NCI-H1105 treated with DMSO at 0.1 percent for 48 hours (cell line): ENCODE results near the gene SLC24A5.

Experiments used
- DNase-seq: peaks from one replicate; lab custom pipeline; 2025; lab: John Stamatoyannopoulos, UW

Gene SLC24A5

DNA sequence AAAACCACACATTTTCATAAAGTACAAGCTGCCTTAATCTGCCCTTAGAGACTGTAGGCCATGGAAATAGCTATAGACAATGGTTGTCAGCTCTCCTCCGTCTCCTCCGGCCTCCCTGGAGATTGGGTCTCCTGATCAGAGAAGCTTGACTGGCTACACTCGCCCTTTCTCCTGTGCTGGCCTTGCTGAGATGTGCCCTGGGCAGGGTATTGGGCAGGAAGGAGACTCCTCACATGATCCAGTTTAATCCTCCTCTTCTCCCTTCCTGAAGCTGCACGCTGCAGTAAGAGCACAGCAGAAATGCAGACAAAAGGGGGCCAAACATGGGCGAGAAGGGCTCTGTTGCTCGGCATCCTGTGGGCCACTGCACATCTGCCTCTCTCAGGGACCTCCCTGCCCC lies at the start of gene SLC24A5:
SLC24A5 (plus strand) TSS at position 246 of the 400 bp plus-strand sequence; CDS start at position 301, 55 bp downstream.
- DNase-seq, result no peak

DNA sequence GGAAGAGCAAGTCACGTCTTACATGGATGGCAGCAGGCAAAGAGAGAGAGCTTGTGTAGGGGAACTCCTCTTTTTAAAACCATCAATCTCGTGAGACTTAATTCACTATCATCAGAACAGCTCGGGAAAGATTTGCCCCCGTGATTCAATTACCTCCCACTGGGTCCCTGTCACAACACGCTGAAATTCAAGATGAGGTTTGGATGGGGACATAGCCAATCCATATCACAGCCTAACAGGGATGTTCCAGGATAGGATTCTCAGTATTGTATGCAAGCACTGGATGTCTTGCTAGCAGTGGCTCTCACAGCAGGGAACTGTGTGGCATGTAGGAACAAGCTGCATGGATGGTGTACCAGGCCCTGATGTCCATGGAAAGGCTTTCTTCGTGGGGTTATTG lies 47.8 kb upstream of the SLC24A5 start:
- DNase-seq, result no peak

DNA sequence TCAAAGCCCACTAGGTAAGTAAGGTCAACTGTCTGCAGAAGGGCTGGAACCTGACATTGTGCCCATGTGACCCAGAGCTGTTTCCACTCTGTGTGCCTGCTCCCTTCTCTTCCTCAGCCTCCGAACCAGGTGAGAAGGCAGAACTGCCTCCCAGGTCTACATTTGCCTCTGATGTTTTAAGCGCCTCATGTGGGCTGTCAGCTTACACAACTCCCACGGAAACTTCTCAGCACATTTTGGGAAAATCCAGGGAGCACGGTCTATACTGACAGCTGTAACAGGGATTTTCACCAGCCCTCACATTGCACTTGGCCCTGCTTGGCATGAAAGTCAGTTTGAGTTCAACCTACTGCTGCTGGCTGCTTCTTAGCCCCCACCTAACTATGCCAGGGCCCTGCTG lies 46.9 kb upstream of the SLC24A5 start:
- DNase-seq, result no peak

DNA sequence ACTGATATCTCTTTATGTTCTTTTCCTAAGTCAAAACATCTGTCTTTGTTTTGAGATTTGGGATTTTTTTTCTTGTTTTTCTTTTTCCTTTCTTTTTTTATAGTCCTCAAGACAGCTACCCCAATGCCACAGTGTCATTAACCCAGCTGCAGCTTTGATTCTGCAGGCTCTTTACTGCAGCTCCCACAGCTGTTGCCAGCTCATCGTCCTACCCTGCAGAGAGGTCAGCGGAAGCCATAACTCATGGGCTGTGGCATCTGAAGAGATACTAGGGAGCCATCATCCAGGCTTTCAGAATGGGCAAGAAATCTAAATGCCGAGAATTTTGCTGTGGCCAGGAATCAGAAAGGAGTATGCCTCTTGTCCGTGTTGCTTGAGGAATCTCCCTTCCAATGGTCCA lies 44.3 kb upstream of the SLC24A5 start:
- no peak for DNase-seq

DNA sequence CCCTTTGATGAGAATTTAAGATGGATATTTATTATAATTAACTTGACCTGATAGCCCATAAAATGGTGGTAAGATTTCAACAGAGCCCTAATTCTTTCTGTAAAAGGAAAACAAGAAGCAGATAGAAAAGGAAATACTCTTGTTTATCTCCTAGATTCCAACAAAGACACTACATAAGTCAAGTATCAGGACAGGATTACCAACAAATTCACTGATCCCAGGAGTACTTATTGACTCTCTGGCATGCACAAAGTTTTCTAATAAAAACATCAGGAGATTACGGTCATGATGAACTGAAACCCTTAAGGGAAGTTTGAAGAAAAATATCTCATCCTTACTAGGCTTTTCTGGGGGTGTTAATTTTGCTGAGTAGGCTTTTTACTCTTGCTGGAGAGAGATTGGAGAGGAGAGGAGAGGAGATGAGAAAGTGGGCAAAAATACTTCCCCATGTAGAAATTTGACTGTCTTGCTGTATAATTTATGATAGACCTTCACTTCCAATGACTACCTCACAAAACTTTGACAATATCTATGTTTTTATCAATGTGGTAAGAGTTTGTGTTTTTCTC lies 43.1 kb upstream of the SLC24A5 start:
- no peak for DNase-seq

DNA sequence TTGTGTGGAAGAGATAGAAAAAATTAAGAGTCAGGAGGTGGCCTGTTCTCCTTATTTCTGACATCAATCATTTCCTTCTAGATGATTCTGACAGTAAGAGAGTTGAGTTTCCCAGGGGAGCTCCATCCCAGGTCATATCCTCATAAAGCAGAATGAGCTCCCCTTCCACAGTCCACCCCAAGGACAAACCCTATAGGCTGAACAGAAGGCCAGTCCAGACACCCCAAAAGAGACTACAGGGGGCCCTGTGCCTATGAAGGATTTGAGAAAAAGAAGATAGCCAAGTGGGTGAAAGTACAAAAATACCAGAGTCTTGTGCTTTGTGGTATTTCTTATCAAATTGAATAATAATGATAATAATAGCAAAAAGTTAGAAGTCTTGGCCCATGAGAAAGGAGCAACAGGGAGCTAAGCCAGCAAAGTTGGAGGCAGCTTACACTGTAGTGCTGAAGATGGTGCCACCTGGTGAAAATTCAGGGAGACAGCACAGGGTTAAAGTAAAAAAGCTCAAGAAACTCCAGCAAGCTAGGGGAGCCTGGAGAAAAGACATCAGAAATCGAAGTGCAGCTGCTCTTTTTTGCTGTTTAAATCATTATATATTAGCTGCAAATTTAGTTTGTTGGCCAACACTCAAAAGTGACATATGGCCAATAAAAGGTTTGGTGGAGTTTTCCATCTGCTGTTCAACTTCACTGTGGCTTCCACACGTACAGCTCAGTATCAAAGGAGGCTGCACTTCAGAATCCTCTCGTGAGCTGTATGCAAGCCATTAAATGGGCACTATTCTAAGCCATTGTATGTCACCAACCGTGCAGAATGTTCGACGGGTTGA lies 35.8 kb upstream of the SLC24A5 start:
- DNase-seq, result peak; percentile 41

DNA sequence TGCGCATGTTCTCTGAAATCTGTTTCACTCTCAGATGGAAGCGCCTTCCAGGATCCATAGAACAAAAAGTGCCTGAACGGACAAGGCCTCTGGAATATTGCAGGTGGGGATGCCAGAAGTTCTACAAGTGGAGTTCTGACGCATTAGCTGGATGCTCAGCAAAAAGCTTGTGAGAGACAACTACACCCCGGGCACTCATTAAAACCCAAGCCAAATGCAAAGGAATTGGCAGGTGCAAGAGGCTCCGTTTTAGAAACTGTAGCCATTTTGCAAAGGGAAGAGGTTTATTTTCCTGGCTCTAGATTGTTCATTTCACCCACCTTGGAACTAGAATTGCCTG lies 35.2 kb upstream of the SLC24A5 start:
- DNase-seq, result no peak

DNA sequence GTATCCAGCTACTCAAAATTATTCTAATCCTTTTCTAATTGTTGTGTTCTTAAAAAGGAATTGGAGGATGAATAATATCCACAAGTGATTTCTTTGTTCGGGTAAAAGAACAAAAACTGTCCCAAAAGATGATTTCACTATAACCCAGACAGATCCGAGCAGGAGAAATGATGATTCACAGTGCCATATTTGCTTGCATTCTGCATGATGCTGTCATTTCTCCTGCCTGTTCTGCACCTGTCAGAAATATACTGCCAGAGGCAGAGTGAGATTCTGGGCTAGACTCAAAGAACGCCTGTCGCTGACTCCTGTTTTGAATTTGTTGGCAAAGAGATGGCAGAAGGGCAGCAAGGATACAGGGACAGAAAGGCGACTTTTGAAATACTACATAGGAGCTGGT lies 34.7 kb upstream of the SLC24A5 start:
- DNase-seq, result no peak

DNA sequence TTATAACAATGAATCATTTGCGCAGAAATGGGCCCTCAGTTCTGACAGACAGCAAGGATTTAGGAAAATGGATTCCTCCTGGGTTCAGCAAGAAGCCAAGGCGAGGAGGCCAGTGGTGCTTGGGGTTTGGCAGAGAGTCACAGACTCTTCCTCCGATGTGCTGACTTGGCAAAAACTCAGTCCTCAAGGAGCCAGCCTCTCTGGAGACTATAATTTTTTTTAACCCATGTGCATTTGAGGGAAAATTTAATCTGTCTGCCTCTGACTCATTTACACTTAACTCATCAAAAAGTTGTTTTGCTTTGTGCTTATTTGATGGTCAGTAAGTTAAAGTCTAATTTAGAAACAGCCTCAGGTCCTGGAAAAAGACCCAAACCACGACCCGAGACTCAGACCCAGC lies 34.2 kb upstream of the SLC24A5 start:
- DNase-seq, result no peak

DNA sequence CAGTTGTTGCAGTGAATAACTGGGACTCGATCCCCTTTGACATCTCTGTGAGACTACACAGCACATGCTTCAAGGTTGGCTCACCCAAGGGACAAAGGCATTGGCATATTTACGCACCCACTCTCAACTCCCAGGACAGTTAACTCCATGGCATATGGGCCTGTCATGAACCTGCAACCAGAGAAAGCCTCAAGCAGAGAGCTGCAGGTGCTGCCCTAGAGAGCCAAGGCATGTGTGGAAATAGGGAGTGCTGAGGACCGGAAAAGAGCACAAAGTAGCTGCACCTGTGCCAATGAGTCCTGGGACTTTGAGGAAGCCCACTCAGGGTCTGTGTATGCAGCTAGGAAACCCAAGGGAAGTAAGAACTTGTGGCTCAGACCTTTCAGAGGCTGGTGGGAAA lies 32.9 kb upstream of the SLC24A5 start:
- no peak for DNase-seq

DNA sequence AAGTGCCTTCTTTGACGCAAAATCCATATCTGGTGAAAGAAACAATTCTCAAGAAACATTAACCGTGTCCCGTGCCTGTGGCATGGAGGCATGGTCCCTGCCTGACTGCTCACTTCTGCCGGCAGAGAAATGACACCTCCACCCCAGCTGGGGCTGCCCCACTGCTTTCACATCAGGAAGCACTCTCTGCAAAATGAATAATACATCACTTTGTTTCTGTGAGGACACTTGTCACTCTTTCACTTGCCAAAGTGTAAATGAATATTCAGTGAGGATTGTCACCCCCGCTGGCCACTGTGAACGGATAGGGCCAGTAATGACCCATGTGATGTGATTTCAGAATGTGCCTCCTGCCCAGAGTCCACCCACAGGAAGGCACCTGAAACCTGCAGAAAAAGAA lies 31.1 kb upstream of the SLC24A5 start:
- no peak for DNase-seq

DNA sequence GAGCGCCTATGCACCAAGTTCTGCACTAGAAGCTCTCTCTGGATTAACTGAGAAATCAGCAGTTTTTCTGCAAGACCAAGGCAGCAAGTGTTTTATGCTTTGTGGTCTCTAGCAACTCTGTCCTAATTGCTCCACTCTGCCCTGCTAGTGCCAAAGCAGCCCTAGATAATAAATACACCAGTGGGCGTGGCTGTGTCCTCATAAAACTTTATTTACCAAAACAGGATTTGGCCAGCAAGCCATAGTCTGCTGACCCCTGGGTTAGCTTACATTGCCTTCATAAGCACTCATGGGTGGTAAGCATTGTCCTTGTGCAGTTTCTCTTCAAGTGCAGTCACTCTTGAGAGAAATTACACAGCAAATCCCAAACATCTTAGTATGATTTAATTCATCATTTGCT lies 30.7 kb upstream of the SLC24A5 start:
- no peak for DNase-seq

DNA sequence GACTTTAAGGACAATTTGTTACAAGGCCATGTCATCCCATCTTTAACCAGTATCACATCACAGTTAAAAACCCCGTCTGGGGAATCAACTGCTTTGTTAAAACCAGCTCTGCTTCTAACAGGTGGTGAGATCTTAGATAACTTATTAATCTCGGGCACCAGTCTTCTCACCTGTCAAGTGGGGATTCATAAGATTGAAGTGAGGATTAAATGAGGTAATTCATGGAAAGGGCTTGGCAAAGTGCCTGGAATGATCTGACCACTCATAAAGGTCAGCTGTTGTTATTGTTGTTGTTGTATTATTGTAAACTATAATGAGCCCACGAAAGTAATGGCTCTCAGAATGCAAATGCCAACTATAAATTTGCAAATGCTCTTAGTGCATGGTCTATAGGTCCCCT lies 30.1 kb upstream of the SLC24A5 start:
- peak; percentile 24 for DNase-seq

DNA sequence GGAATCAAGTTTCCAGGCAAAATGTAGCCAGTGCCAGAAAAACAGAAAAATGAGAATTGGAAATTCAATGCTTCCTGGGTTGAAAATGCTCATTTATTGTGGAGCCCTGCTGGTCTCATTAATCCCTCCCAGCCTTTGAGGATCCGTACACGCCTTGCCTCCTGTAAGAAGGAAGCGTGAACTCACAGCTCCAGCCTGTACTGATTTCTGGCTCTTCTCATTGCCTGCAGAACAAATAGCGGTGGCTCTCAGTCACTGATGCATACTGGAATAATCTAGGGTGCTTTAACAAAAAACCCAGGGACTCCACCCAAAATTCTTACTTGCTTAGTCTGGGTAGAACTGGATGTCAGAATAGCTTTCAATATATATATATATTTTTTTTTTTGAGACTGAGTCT lies 29.3 kb upstream of the SLC24A5 start:
- no peak for DNase-seq

DNA sequence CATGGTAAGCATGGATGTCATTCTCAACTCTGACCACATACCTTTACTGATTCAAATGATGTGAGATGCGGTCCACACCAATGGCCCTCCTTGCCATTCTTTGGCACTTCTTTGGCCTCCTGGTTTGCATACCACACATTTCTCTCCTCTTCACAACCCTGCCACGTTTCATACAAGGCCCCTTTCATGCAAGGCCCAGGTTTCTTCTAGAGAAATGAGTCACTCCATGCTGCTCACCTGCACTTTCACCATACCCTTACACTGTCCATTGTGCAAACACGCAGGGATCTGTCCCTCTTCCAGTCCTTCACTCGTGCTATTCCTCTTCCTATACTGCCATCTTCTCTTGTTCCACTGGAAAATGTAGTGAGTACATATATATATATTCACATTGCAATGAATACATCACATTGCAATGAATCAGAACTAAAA lies 24.4 kb upstream of the SLC24A5 start:
- no peak for DNase-seq

DNA sequence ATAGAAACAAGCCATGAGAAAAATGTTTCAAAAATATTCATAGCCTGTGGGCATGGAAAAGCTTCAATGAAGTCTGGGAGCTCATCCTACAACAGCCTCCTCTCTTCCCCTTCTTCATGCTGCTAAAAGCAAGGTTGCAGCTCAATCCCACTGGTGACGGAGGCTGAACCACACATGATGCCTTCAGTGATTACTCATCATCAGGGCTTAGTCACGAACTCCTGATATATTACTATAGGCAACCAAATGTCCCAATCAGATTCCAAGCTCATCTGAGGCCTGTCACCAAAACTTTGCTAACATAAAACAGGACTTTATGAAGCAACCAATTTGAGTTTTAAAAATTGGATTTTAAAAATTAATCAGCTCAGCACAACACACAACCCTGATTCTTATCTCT lies 24.0 kb upstream of the SLC24A5 start:
- DNase-seq, result no peak

DNA sequence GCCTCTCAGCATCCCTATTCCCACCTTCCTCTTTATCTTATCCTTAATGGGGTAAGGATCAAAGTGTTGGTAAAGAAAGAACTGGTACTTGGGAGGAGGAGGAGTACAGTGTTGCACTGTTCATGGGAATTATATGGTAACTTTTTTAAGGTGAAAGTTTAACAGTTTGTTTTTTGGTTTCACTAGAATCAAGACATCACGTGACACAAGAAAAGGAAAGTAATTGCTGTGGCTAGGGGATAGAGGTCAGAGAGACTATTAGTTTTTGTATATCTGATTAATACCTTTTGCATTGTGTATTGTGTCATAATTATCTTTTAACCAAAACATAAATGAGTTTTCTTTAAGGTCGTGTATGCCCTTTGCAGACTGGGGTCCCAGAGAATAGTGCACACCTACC lies 23.5 kb upstream of the SLC24A5 start:
- no peak for DNase-seq

DNA sequence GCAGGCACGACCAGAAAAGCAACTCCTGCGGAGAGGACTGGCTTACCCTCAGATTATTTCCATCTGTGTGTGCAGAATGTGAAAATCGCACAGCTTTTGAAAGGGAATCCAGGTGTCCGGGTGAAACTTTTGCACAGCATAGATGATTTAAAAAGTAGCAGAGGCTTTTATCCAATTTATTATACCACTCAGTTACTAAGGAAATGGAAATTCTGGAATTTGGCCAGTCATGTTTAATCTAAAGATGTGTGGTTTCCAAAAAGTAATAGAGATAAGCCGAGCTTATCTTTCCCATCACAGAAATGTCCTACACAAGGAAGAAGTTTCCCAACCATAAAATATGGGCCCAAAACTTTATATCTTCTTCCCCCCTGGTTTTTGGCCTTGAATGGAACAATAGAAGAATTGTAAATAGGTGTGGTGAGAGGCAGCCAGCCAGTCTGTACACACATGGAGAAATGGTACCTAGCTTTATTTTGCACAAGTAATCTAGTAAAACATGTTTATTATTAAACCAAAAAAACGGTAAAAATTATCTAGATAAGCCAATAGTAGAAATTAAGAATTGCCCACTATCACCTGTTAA lies 19.3 kb upstream of the SLC24A5 start:
- no peak for DNase-seq

DNA sequence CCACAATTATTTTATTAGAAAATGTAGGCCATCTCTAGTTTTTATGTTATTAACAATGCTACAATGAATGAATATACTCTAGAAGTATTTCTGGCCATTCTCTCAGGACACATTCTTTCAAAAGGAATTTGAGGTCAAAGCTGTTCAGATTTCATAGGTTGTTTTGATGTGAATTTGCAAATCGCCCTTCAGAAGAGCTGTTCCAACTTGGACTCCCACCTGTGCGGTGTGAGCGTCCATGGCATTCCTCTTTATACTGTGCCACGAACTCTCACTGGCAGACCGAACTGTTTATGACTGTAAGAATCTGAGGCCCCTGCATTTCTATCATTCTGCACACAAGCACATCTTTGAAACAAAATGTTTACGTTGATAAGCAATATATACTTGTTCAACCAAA lies 18.6 kb upstream of the SLC24A5 start:
- DNase-seq, result no peak

DNA sequence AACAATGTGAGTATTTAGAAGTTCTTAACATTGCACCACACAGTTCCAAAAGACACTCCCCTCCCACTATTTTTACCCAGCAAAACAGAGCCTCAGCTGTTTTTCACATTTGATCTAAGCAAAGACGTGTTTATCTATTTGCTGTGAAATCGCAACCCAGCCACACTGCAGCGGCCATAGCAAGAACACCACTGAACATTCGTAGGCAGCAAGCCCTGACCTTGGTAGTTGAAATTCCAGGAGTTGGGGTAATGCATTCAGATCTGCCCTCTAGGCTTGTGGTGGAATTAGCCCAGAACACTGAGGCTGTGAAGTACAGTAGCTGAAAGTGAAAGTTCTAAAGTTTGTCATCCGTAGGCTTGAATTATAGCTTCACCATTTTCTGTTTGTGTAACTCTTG lies 17.1 kb upstream of the SLC24A5 start:
- no peak for DNase-seq

DNA sequence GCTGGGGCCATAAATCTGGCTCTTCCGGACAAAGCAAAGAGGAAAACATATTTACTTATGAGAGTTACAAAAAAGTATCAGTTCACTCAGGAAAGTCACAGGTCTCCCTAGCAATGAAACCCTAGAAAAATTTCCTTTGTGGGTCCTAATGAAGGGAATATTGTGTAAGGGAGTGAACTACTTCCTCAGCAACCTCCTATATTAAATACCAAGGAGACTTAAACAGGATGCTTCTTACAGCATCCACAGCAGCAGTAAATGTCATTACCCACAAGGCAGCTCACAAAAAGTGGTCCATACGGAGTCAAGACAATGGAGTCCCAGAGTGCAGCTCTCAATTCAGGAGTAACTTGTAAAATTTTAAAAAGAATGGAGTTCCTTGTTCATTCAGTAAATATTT lies 14.9 kb upstream of the SLC24A5 start:
- no peak for DNase-seq

DNA sequence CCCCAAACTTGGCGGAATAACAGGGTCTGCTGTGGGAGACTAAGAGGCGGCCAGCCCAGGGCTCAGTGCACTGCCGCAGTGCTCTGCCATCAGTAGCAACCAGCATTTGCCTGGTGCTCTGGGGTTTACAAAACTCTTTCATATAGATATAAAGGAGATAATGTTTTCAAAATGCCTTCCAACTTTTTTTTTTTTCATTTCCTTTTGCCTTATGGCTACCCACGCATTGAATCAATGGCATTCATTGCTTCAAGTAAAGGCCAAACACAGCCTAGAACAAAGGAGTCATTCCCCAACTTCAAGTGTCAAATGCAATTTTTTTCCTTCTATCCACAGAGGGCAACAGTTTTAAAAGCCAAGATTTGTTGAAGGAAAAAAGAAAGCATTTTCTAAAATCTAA lies 11.6 kb upstream of the SLC24A5 start:
- no peak for DNase-seq

DNA sequence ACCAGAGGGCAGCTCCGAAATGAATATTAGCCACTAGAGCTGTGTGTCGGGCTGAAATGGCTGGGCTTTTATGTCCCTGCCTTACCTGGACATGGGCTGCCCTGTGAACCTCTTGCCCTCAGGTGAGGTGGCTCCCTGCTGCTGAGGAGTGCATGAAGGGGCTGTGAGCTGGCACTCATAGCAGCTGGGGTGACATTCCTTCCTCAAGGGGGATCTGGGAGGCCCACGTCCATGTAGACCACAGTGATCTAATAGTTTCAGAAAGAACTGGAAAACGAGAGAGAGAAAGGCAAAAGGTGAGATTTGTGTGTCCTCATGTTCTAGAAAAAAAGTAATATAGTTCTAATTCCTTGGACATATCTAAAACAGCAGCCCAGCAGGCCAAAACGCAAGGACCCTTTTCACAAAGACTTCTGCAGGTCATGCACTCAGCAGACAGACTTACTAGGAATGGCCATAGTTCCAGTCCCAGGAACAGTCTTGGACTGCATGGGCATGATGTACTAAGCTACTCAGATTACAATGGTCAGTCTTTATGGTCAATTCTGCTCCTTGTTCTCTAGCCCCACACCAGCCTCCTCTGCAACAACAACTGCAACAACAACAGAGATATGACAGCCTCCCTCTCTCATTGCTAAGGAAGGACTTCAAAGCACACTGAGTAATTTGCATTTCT lies 10.8 kb upstream of the SLC24A5 start:
- no peak for DNase-seq
